ENCODE measurements around the gene PTK6. TPM values are rescaled to one million over a fixed set of nuclear protein-coding genes. Genes with fewer than 3 reads are reported as not detected.

Gene PTK6
- total RNA-seq, 4 donors from 2014 or later: 0.11 TPM; not detected in 3

GRCh38 chr20:63497138-63497945 is 39.8 kb downstream of the PTK6 start:
- TF ChIP-seq POLR2A (IDR thresholded peaks at IDR 0.05) (no peak), CTCF (IDR thresholded peaks at IDR 0.05) (no peak)
- H3K27ac ChIP-seq: no peak overlapping the region
- intact Hi-C loops (cut with DNase I): loop anchor here (5.0 kb wide), 1 partner anchor 475 kb away; no protein-coding TSS in a partner anchor
- no peak for DNase-seq
- no peak overlapping the region for H3K4me3 ChIP-seq (replicated peaks in 1 of 3)
- no peaks in the 10 kb centered on the region for H3K36me3 ChIP-seq
- H3K4me1 ChIP-seq: peaks cover 0 to 16% of the 10 kb centered on the region in 2 donors
- H3K27me3 ChIP-seq: peaks cover 7% of the 10 kb centered on the region
- 72 to 76% methylated on average over 10 to 16 of the region's 20 CpGs for WGBS, 2 donors
- no peaks in the 10 kb centered on the region for H3K9me3 ChIP-seq

GRCh38 chr20:63496596-63497120 is 40.5 kb downstream of the PTK6 start:
- TF ChIP-seq CTCF (IDR thresholded peaks at IDR 0.05) (no peak), POLR2A (IDR thresholded peaks at IDR 0.05) (no peak)
- WGBS, 2 donors: 37 to 50% methylated on average over 5 to 7 of the region's 16 CpGs
- H3K4me1 ChIP-seq: peaks cover 0 to 16% of the 10 kb centered on the region in 2 donors
- H3K27ac ChIP-seq: no peak overlapping the region
- no peak for DNase-seq
- peaks cover 7% of the 10 kb centered on the region for H3K27me3 ChIP-seq
- intact Hi-C loops (cut with DNase I): loop anchor here (5.0 kb wide), 1 partner anchor 476 kb away; no protein-coding TSS in a partner anchor
- H3K4me3 ChIP-seq (replicated peaks in 1 of 3): no peak overlapping the region
- H3K9me3 ChIP-seq: no peaks in the 10 kb centered on the region
- H3K36me3 ChIP-seq: no peaks in the 10 kb centered on the region

- WGBS, 2 donors: 20 to 29% methylated on average over 25 to 30 of the region's 48 CpGs
- H3K4me1 ChIP-seq: peaks cover 0 to 16% of the 10 kb centered on the region in 2 donors
- TF ChIP-seq POLR2A (IDR thresholded peaks at IDR 0.05) (no peak), CTCF (IDR thresholded peaks at IDR 0.05) (peak; percentile 59 to 94 (median 72))
- intact Hi-C loops (cut with DNase I): loop anchor here (5.0 kb wide), 1 partner anchor 476 kb away; no protein-coding TSS in a partner anchor
- H3K9me3 ChIP-seq: no peaks in the 10 kb centered on the region
- H3K27me3 ChIP-seq: peaks cover 7% of the 10 kb centered on the region
- H3K36me3 ChIP-seq: no peaks in the 10 kb centered on the region
- peak overlapping the region in 1 of 3 donors; percentile 13 for H3K4me3 ChIP-seq (replicated peaks in 1 of 3)
- H3K27ac ChIP-seq: no peak overlapping the region
- DNase-seq: peak; percentile 51 to 59
These were observed 41.2 kb downstream of the PTK6 start for GRCh38 chr20:63495741-63496595.

GRCh38 chr20:63495167-63495720 is 41.9 kb downstream of the PTK6 start:
- no peaks in the 10 kb centered on the region for H3K36me3 ChIP-seq
- intact Hi-C loops (cut with DNase I): loop anchor here (5.0 kb wide), 1 partner anchor 477 kb away; no protein-coding TSS in a partner anchor
- no peak for DNase-seq
- WGBS, 2 donors: 67 to 74% methylated on average over 4 to 5 of the region's 8 CpGs
- peaks cover 7% of the 10 kb centered on the region for H3K27me3 ChIP-seq
- no peak overlapping the region for H3K4me3 ChIP-seq (replicated peaks in 1 of 3)
- peaks cover 0 to 16% of the 10 kb centered on the region in 2 donors for H3K4me1 ChIP-seq
- no peaks in the 10 kb centered on the region for H3K9me3 ChIP-seq
- H3K27ac ChIP-seq: no peak overlapping the region
- TF ChIP-seq CTCF (IDR thresholded peaks at IDR 0.05): no peak
- no peak for TF ChIP-seq POLR2A (IDR thresholded peaks at IDR 0.05)
